Caco-2 (cell line): Measurements from ENCODE around the gene CYP3A5. TPM values are rescaled to one million over a fixed set of nuclear protein-coding genes. Genes with fewer than 3 reads are reported as not detected.

ENCODE experiments used
- BruUV-seq: library from RNA; stranded (reverse); fragments of 400-500 nt; replicated peaks from 2 replicates; lab custom pipeline; 2021; lab: Mats Ljungman, UMichigan
- CTCF ChIA-PET: fragments of 300-600 bp; sonication (Branson Sonifier 250); formaldehyde crosslinking; loops from one replicate; lab custom pipeline; 2022; ENCODE audit warnings: antibody characterized with exemption; lab: Charles Lee
- POLR2A ChIA-PET: fragments of 300-600 bp; sonication (Branson Sonifier 250); formaldehyde crosslinking; loops from one replicate; lab custom pipeline; 2022; ENCODE audit warnings: antibody characterized with exemption; lab: Charles Lee
- DNase-seq, 2 experiments: peaks; one replicate each; pipeline versions ENCODE4 v3.0.0 to v3.0.0-alpha.2; 2020 to 2022
- H3K27me3 ChIP-seq: replicated peaks from 2 replicates; pipeline ENCODE4 v1.6.0; 2011; ENCODE audit warnings: low read length; ENCODE audit not compliant: control insufficient read depth, insufficient read depth
- H3K36me3 ChIP-seq: 2 replicates; pipeline ENCODE4 v1.5.1; 2011; ENCODE audit warnings: low read length; ENCODE audit not compliant: control insufficient read depth, insufficient read depth
- H3K4me1 ChIP-seq: fragments of 250-450 bp; sonication (Bioruptor Pico); 2 replicates; pipeline ENCODE4 v1.5.1; 2020; ENCODE audit warnings: mild to moderate bottlenecking
- H3K4me3 ChIP-seq: 2 replicates; pipeline ENCODE4 v1.5.1; 2011; ENCODE audit warnings: low read depth, mild to moderate bottlenecking, control low read depth, low read length
- H3K9me3 ChIP-seq: fragments of 250-450 bp; sonication (Bioruptor Pico); 2 replicates; pipeline ENCODE4 v1.5.1; 2020; ENCODE audit warnings: mild to moderate bottlenecking, moderate library complexity
- H3K27ac Mint-ChIP-seq: one replicate; pipeline ENCODE4 v1.8.0; 2022; ENCODE audit warnings: mixed read lengths; ENCODE audit not compliant: unreplicated experiment
- H3K27me3 Mint-ChIP-seq: one replicate; pipeline ENCODE4 v1.8.0; 2022; ENCODE audit warnings: mixed read lengths; ENCODE audit not compliant: insufficient read depth, unreplicated experiment
- H3K36me3 Mint-ChIP-seq: one replicate; pipeline ENCODE4 v1.8.0; 2022; ENCODE audit warnings: mild to moderate bottlenecking, mixed read lengths; ENCODE audit not compliant: insufficient read depth, unreplicated experiment
- H3K4me1 Mint-ChIP-seq: one replicate; pipeline ENCODE4 v1.8.0; 2022; ENCODE audit warnings: low read depth, mixed read lengths; ENCODE audit not compliant: unreplicated experiment
- H3K4me3 Mint-ChIP-seq: one replicate; pipeline ENCODE4 v1.8.0; 2022; ENCODE audit warnings: mild to moderate bottlenecking, moderate library complexity, mixed read lengths; ENCODE audit not compliant: unreplicated experiment
- H3K9me3 Mint-ChIP-seq: one replicate; pipeline ENCODE4 v1.8.0; 2022; ENCODE audit warnings: mixed read lengths; ENCODE audit not compliant: unreplicated experiment
- CTCF ChIP-seq, 2 experiments: fragments of 200-600 bp in 1 of 2; IDR thresholded peaks; 1 replicate in 1 of 2; 2 replicates in 1 of 2; pipeline versions ENCODE4 v1.5.1 to v1.8.0; 2011 to 2022; ENCODE audit warnings: antibody characterized with exemption in 1 of 2, control low read depth in 1 of 2, inconsistent platforms in 1 of 2, low read depth in 1 of 2, low read length in 1 of 2, mild to moderate bottlenecking in 1 of 2, moderate library complexity in 1 of 2; ENCODE audit not compliant: insufficient read depth in 1 of 2, severe bottlenecking in 1 of 2, unreplicated experiment in 1 of 2
- intact Hi-C: fragments of 100-400 bp; cut with micrococcal nuclease; formaldehyde crosslinking; loops from one replicate; pipeline ENCODE4 v1.10.0; 2022; ENCODE audit not compliant: unreplicated experiment
- total RNA-seq: library from RNA; stranded (reverse); gene quantifications from 2 replicates; pipeline ENCODE4 v1.2.3, GENCODE V29; 2022

CYP3A5 gene
- total RNA-seq, 1 experiment from 2014 or later, result 2.7 TPM

- H3K36me3 ChIP-seq, result no peaks in the 10 kb centered on the region
- no peak overlapping the region for H3K4me3 ChIP-seq
- no peaks in the 10 kb centered on the region for H3K4me1 Mint-ChIP-seq
- H3K27me3 ChIP-seq, result no peaks in the 10 kb centered on the region
- H3K4me3 Mint-ChIP-seq, result no peak overlapping the region
- H3K27me3 Mint-ChIP-seq, result peaks cover 3% of the 10 kb centered on the region
- no peak for DNase-seq
- H3K9me3 Mint-ChIP-seq, result no peaks in the 10 kb centered on the region
- ChIA-PET CTCF (no interaction called here), POLR2A (no interaction called here)
- H3K4me1 ChIP-seq, result no peaks in the 10 kb centered on the region
- BruUV-seq, result no TSS peak
- no peaks in the 10 kb centered on the region for H3K9me3 ChIP-seq
- intact Hi-C loops, result no loop called here
- no peak overlapping the region for H3K27ac Mint-ChIP-seq
- H3K36me3 Mint-ChIP-seq, result no peaks in the 10 kb centered on the region
- no peak for TF ChIP-seq CTCF (IDR thresholded peaks at IDR 0.05; ENCODE audit: insufficient read depth in 1 of 2, low read depth in 1 of 2, low read length in 1 of 2, severe bottlenecking in 1 of 2, unreplicated experiment in 1 of 2)
Observed at GRCh38 chr7:99709838-99710578, 30.2 kb upstream of the CYP3A5 start.

DNA sequence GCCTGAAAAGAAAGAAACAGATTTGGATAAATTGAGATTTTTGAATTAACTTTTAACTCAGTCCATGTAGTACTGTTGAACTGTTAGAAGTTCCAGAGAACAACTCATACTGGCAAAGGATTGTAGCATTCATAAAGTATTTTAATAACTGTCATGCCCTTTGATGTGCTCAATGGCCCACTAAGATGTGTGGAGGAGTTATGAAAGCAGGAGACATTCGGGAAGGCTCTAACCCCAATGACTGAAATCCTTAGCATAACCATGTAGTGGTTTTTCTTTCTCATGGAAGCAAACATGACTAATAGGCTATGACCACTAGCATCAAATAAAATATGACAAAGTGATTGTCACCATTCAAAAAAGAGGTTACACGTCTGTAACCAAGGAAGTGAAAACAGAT is 29.5 kb upstream of the CYP3A5 start:
- Histone ChIP-seq H3K4me3 (no peak overlapping the region), H3K36me3 (no peaks in the 10 kb centered on the region), H3K4me1 (no peaks in the 10 kb centered on the region), H3K9me3 (no peaks in the 10 kb centered on the region), H3K27me3 (no peaks in the 10 kb centered on the region)
- Mint-ChIP-seq H3K36me3 (no peaks in the 10 kb centered on the region), H3K27ac (no peak overlapping the region), H3K27me3 (peaks cover 2% of the 10 kb centered on the region), H3K4me1 (no peaks in the 10 kb centered on the region), H3K4me3 (no peak overlapping the region), H3K9me3 (no peaks in the 10 kb centered on the region)
- BruUV-seq, result no TSS peak
- ChIA-PET CTCF (no interaction called here), POLR2A (no interaction called here)
- TF ChIP-seq CTCF (IDR thresholded peaks at IDR 0.05; ENCODE audit: insufficient read depth in 1 of 2, low read depth in 1 of 2, low read length in 1 of 2, severe bottlenecking in 1 of 2, unreplicated experiment in 1 of 2), result no peak
- DNase-seq, result no peak
- intact Hi-C loops, result no loop called here

DNA sequence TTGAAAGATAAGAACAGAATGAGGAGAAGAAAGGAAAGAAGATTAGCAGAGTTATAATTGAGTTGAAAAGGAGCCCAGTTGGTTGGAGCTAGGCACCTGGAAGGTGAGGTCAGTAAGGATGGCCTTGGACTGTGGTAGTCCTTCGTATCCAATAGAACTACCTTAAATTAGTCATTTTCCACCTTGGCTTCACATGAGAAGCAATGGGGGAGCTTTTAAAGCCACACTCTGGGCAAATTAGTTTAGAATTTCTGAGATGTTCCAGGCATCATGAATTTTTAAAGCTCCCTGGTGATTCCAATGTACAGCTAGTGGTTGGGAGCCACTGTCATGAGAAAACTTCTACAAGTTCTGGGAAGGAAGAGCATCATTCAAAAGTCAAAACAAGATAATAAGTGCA is 27.3 kb upstream of the CYP3A5 start:
- H3K36me3 Mint-ChIP-seq, result no peaks in the 10 kb centered on the region
- no peaks in the 10 kb centered on the region for H3K9me3 Mint-ChIP-seq

More for the DNA sequence above, 27.3 kb upstream of the CYP3A5 start:
- TF ChIP-seq CTCF (IDR thresholded peaks at IDR 0.05; ENCODE audit: insufficient read depth in 1 of 2, low read depth in 1 of 2, low read length in 1 of 2, severe bottlenecking in 1 of 2, unreplicated experiment in 1 of 2), result no peak
- Histone ChIP-seq H3K9me3 (no peaks in the 10 kb centered on the region), H3K36me3 (no peaks in the 10 kb centered on the region), H3K4me1 (no peaks in the 10 kb centered on the region), H3K4me3 (no peak overlapping the region), H3K27me3 (no peaks in the 10 kb centered on the region)
- ChIA-PET CTCF (no interaction called here), POLR2A (no interaction called here)
- intact Hi-C loops, result no loop called here
- H3K27ac Mint-ChIP-seq, result no peak overlapping the region
- H3K4me1 Mint-ChIP-seq, result no peaks in the 10 kb centered on the region
- H3K4me3 Mint-ChIP-seq, result no peak overlapping the region
- H3K27me3 Mint-ChIP-seq, result no peaks in the 10 kb centered on the region
- no TSS peak for BruUV-seq
- DNase-seq, result no peak
